ENCODE results near the gene AKIP1.

AKIP1 gene

DNA sequence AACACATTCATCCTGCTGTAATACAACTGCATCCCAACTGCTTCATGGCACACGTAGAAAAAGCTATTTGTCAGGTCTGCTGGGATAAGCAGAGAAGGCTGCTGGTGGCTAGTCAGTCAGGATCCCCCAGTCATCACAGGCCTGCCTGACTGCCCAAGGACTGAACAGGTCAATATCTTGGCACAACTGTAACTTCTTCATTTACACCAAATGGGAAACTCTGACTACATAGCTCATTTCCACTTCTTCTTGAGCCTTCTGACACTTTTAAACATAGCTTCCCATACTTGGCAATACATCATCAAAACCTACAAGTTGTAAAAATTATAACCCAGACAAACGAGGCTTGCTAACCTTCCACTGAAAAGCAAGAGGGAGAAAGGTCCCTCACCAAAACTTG, 50.4 kb downstream of the AKIP1 start:
- H3K4me3 Mint-ChIP-seq: no peak overlapping the region
- DNase-seq (ENCODE audit: low spot score): no peak
- H3K9me3 Mint-ChIP-seq: no peaks in the 10 kb centered on the region
- H3K36me3 Mint-ChIP-seq (ENCODE audit: low read depth): peaks cover 9% of the 10 kb centered on the region
- no peak overlapping the region for H3K27ac Mint-ChIP-seq
- no peaks in the 10 kb centered on the region for H3K27me3 Mint-ChIP-seq (ENCODE audit: low read depth)
- H3K4me1 Mint-ChIP-seq (ENCODE audit: low read depth): peaks cover 39% of the 10 kb centered on the region

DNA sequence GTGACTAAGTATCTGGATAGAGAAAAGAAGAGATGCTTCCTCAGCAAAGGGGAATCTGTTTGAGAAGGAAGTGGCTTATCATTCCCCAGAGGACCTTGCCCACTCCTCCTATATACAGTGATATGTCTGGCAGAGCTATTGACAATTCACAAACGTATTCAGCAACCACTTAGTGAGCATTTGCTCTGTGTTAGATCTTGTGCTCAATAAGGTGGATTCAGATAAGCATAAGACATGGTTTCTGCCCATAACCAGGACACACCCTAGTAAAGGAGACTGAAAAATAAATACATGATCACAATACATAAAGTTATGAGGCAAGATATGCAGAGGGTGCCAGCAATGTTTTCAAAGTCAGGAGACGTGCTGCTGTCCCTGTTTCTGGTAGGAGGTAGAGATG, 51.9 kb downstream of the AKIP1 start:
- H3K9me3 Mint-ChIP-seq: no peaks in the 10 kb centered on the region
- peaks cover 2% of the 10 kb centered on the region for H3K36me3 Mint-ChIP-seq (ENCODE audit: low read depth)
- H3K27me3 Mint-ChIP-seq (ENCODE audit: low read depth): no peaks in the 10 kb centered on the region
- H3K4me3 Mint-ChIP-seq: peak overlapping the region; percentile 99
- peaks cover 36% of the 10 kb centered on the region for H3K4me1 Mint-ChIP-seq (ENCODE audit: low read depth)
- peak overlapping the region; percentile 54 for H3K27ac Mint-ChIP-seq
- no peak for DNase-seq (ENCODE audit: low spot score)

DNA sequence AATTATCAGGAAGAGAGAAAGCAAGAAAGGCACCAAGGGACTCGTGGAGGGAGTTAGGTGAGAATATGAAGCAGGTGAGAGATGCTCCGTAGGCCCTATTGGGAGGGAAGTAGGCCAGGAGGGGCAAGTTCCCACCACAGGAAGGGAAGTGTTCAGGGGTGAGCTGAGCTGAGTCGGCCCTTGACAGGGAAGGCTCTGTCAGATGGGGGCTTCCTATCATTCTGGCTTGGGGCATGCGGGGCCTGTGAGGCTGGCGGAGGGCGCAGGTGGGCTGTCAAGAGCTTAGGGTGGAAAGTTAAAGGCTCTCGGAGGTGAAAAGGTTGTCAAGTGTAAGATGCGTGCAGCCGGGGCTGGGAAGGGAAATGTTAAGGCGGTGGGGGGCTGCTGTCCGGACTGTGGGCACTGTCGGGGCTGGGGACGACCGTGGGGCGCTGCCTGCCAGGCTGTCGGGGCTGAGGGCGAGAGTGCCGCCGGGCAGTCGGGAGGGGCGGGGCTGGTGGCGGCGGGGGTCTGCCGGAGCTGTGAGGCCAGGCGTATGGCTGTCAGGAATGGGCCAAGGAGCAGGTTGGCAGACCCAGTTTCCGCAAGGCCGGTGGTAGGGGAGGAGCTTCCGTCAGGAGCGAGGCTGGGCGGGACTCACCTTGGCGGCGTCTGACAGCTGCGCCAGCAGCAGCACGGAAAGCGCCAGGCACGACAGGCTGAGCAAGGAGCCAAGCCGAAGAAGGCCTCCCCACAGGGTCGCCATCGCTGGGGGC, 52.8 kb downstream of the AKIP1 start:
- no peak for DNase-seq (ENCODE audit: low spot score)
- peak overlapping the region; percentile 96 for H3K27ac Mint-ChIP-seq
- H3K27me3 Mint-ChIP-seq (ENCODE audit: low read depth): no peaks in the 10 kb centered on the region
- peaks cover 36% of the 10 kb centered on the region for H3K4me1 Mint-ChIP-seq (ENCODE audit: low read depth)
- H3K9me3 Mint-ChIP-seq: no peaks in the 10 kb centered on the region
- peak overlapping the region; percentile 99 for H3K4me3 Mint-ChIP-seq
- peaks cover 2% of the 10 kb centered on the region for H3K36me3 Mint-ChIP-seq (ENCODE audit: low read depth)

DNA sequence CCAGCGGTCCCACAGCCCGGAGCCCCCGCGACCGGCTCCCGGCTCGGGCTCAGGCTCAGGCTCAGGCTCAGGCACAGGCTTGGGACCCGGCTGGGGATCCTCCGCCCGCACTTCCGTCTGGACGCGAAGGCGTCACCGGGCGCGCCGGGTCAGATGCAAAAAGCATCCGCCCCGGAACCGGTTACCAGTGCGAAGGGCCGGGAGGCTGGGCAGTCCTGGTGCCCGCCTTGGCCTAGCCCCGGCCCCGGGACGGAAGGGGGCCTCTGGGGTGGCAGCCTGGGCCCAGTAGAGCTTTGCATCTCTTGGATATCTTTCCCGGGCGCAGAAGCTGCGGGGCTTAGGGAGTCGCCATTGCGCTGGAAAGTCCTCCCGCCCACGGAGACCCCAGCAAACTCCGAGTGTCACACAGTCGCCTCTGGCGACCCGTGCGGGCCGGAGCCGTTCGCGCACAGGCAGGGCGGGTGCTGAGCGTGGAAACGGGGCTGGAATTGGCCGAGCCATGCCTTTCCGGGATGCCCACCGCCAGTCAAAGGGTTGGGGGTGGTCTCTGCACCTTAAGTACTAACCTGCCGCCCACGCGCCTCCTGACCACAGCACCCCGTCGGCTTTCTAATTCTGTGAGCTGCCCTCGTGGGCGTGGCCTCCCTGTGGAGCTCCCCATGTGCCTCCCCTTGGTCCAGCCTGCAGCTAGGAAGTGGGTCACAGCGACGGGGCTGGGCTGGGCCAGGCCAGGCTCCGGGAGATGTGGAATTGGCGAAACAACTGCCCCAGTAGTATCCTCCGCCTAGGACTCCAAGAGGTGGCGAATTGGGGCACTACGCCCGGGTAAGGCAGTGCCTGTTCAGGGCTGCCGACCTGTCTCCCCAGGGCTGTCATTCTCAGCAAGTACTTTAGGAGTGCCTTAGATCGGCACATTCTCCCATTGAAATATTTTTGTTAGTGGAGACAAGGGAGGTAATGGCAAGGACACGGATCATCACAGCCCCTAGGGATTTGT, 53.6 kb downstream of the AKIP1 start, which contains the start of gene TMEM9B:
Gene TMEM9B (minus strand): TSS at position 119 of the 997 bp plus-strand sequence. CDS start 129 bp downstream, outside the sequence.
- Mint-ChIP-seq H3K36me3 (ENCODE audit: low read depth) (peaks cover 2% of the 10 kb centered on the region), H3K4me3 (peak within 1 kb of the TSS; percentile 99), H3K4me1 (ENCODE audit: low read depth) (peaks cover 34% of the 10 kb centered on the region), H3K9me3 (no peaks in the 10 kb centered on the region), H3K27ac (peak within 1 kb of the TSS; percentile 96), H3K27me3 (ENCODE audit: low read depth) (no peaks in the 10 kb centered on the region)
- DNase-seq (ENCODE audit: low spot score): peak; percentile 87

DNA sequence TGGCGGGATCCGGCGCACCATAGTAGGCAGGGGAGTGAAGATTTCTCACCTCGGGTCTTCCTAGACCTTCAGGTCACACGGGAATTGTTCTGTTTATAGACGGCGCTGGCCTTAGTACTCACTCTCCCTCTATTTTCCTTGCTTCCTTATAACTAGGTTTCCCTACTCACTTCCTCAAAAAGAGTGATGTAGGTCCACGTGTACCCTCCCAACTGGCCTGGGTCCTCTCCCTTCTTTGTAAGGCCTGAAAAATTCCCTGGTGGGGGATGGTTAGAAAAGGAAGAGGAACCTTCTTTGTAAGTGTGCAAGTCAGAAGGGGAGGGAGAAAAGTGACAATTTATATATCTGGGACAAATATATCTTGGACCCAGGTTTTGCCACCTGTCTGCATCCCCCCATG, 56.2 kb downstream of the AKIP1 start:
- Mint-ChIP-seq H3K27ac (no peak overlapping the region), H3K4me1 (ENCODE audit: low read depth) (peaks cover 27% of the 10 kb centered on the region), H3K4me3 (no peak overlapping the region), H3K36me3 (ENCODE audit: low read depth) (no peaks in the 10 kb centered on the region), H3K9me3 (no peaks in the 10 kb centered on the region), H3K27me3 (ENCODE audit: low read depth) (no peaks in the 10 kb centered on the region)
- DNase-seq (ENCODE audit: low spot score): no peak

All from T-helper 2 cell treated with Interferon-gamma antibody and Interleukin-4, amounts not matched to agents 5 μg/mL and 100 μg/mL, for 36 hours (primary cell).